Breast epithelium (tissue), 4 donors: ENCODE data around the gene TTLL11. TPM values are rescaled to one million over a fixed set of nuclear protein-coding genes. Genes with fewer than 3 reads are reported as not detected.

Experiments
- DNase-seq, 2 donors: peaks; one replicate each; pipeline ENCODE4 v3.0.0-alpha.2; 2019; ENCODE audit warnings: low spot score in 2 of 2
- H3K27ac ChIP-seq, 2 donors: fragments of 200-600 bp; sonication (generic) in 1 of 2; one replicate each; pipeline ENCODE4 v1.5.1; 2016 to 2019; ENCODE audit warnings: mild to moderate bottlenecking in 1 of 2
- H3K27me3 ChIP-seq, 2 donors: fragments of 200-600 bp; sonication (generic) in 1 of 2; one replicate each; pipeline versions ENCODE4 v1.5.1 to v1.6.0; 2017 to 2019; ENCODE audit warnings: control low read depth in 1 of 2, mild to moderate bottlenecking in 1 of 2
- H3K36me3 ChIP-seq: fragments of 200-600 bp; one replicate; pipeline ENCODE4 v1.5.1; 2019
- H3K4me1 ChIP-seq, 2 donors: fragments of 200-600 bp; sonication (generic); one replicate each; pipeline ENCODE4 v1.5.1; 2016 to 2019; ENCODE audit warnings: control low read depth in 1 of 2
- H3K4me3 ChIP-seq, 3 donors: fragments of 200-600 bp; sonication (generic); 1 replicate in 2 of 3; 2 replicates in 1 of 3; pipeline ENCODE4 v1.5.1; 2016 to 2019; ENCODE audit warnings: mild to moderate bottlenecking in 3 of 3, moderate library complexity in 2 of 3
- H3K9me3 ChIP-seq, 2 donors: fragments of 200-600 bp; sonication (generic) in 1 of 2; one replicate each; pipeline ENCODE4 v1.5.1; 2016 to 2019; ENCODE audit warnings: control low read depth in 1 of 2
- CTCF ChIP-seq, 3 donors: fragments of 450-650 bp; IDR thresholded peaks; one replicate each; pipeline ENCODE4 v1.5.1; 2016 to 2017; ENCODE audit warnings: antibody characterized with exemption in 3 of 3, mild to moderate bottlenecking in 3 of 3, moderate library complexity in 3 of 3
- POLR2A ChIP-seq: fragments of 450-650 bp; IDR thresholded peaks from one replicate; pipeline ENCODE4 v1.6.1; 2016; ENCODE audit warnings: antibody characterized with exemption, mild to moderate bottlenecking, moderate library complexity
- POLR2AphosphoS5 ChIP-seq, 3 donors: sonication (generic); formaldehyde crosslinking; IDR thresholded peaks; one replicate each; pipeline ENCODE4 v1.6.1; 2017; ENCODE audit warnings: antibody characterized with exemption in 3 of 3
- intact Hi-C: fragments of 100-400 bp; cut with DNase I; formaldehyde crosslinking; loops from one replicate; pipeline ENCODE4 v1.15.1; 2023; ENCODE audit warnings: low total_unique reads
- total RNA-seq, 3 donors: library from RNA; depleted of rRNA; stranded (reverse); fragments of >200 nt; gene quantifications; one replicate each; pipeline ENCODE4 v1.1.0, GENCODE V29; 2016

Gene TTLL11
- 10 to 100 TPM in 1 of 3 donors, 1 to 10 TPM in 2; 9.0 to 12.1 (median 10.0) TPM for total RNA-seq

- Histone ChIP-seq H3K27me3 (no peaks in the 10 kb centered on the region), H3K27ac (peak within 1 kb of the TSS; percentile 55 to 60), H3K36me3 (no peaks in the 10 kb centered on the region), H3K4me3 (peak within 1 kb of the TSS; percentile 74 to 96 (median 87)), H3K4me1 (peaks cover 0 to 8% of the 10 kb centered on the region in 2 donors), H3K9me3 (no peaks in the 10 kb centered on the region)
- intact Hi-C loops: no loop called here
- peak; percentile 96 to 97 for DNase-seq
- TF ChIP-seq POLR2A (no peak), POLR2AphosphoS5 (IDR thresholded peaks at IDR 0.05) (peak; percentile 88 to 91 (median 89)), CTCF (IDR thresholded peaks at IDR 0.05) (peak in 1 of 3 donors; percentile 6)
These were observed at the start of gene TTLL11 for GRCh38 chr9:122092611-122093506. TTLL11 (minus strand) TSS chr9:122093308; CDS start chr9:122093148, 160 bp downstream.

- no peak for DNase-seq
These were observed 48.6 kb upstream of the TTLL11 start for GRCh38 chr9:122141671-122142070.

GRCh38 chr9:122140368-122141193 lies 47.5 kb upstream of the TTLL11 start:
- no peak for TF ChIP-seq POLR2A
- no peak for TF ChIP-seq POLR2AphosphoS5 (IDR thresholded peaks at IDR 0.05)
- TF ChIP-seq CTCF (IDR thresholded peaks at IDR 0.05): no peak
- Histone ChIP-seq H3K27me3 (no peaks in the 10 kb centered on the region), H3K4me3 (no peak overlapping the region), H3K36me3 (no peaks in the 10 kb centered on the region), H3K9me3 (no peaks in the 10 kb centered on the region), H3K4me1 (no peaks in the 10 kb centered on the region), H3K27ac (peak overlapping the region in 1 of 2 donors; percentile 66)
- DNase-seq: no peak
- intact Hi-C loops: no loop called here

More at GRCh38 chr9:122141671-122142070, 48.6 kb upstream of the TTLL11 start:
- Histone ChIP-seq H3K27me3 (no peaks in the 10 kb centered on the region), H3K4me3 (no peak overlapping the region), H3K4me1 (no peaks in the 10 kb centered on the region), H3K27ac (peak overlapping the region; percentile 33 to 66), H3K9me3 (no peaks in the 10 kb centered on the region), H3K36me3 (no peaks in the 10 kb centered on the region)
- TF ChIP-seq POLR2AphosphoS5 (IDR thresholded peaks at IDR 0.05) (no peak), POLR2A (no peak)
- intact Hi-C loops: no loop called here

GRCh38 chr9:122138560-122139268 lies 45.6 kb upstream of the TTLL11 start:
- Histone ChIP-seq H3K27ac (no peak overlapping the region), H3K36me3 (no peaks in the 10 kb centered on the region), H3K9me3 (no peaks in the 10 kb centered on the region), H3K27me3 (no peaks in the 10 kb centered on the region), H3K4me1 (no peaks in the 10 kb centered on the region), H3K4me3 (no peak overlapping the region)
- intact Hi-C loops: no loop called here
- no peak for TF ChIP-seq POLR2AphosphoS5 (IDR thresholded peaks at IDR 0.05)
- no peak for TF ChIP-seq CTCF (IDR thresholded peaks at IDR 0.05)
- no peak for TF ChIP-seq POLR2A
- no peak for DNase-seq

- intact Hi-C loops: no loop called here
- DNase-seq: no peak
- TF ChIP-seq CTCF (IDR thresholded peaks at IDR 0.05) (no peak), POLR2A (no peak)
- no peaks in the 10 kb centered on the region for H3K27me3 ChIP-seq
- H3K27ac ChIP-seq: no peak overlapping the region
- no peaks in the 10 kb centered on the region for H3K9me3 ChIP-seq
- no peaks in the 10 kb centered on the region for H3K4me1 ChIP-seq
- no peaks in the 10 kb centered on the region for H3K36me3 ChIP-seq
- no peak overlapping the region for H3K4me3 ChIP-seq
These were observed 42.4 kb upstream of the TTLL11 start for GRCh38 chr9:122135529-122135859.
